ENCODE data around the gene EPM2AIP1. TPM values are rescaled to one million over a fixed set of nuclear protein-coding genes. Genes with fewer than 3 reads are reported as not detected.
"Not testable (repeated sequence)": the region's sequence is repeated elsewhere in the genome, so short reads cannot be mapped to it uniquely, and the experiment has no call there.

The EPM2AIP1 gene
- polyA plus RNA-seq (2011; rRNA removed), result 9.9 and 15.7 TPM in 2 replicates
- 2.3 and 2.8 TPM in 2 replicates for polyA plus RNA-seq (2012; cell fraction: cytosol; rRNA removed)
- 3.5 and 4.1 TPM in 2 replicates for polyA plus RNA-seq (2012; cell fraction: nucleus; rRNA removed)
- polyA plus RNA-seq (2017; fragmentation: RNase III; extraction: RNeasy Plus Mini Kit Qiagen cat#74134 plus additional on column Dnase treatment), result 10.3 to 11.1 TPM (median 10.3 TPM) in 3 replicates
- polyA minus RNA-seq (2011; rRNA and poly(A)+ RNA removed), result 9.1 and 10.2 TPM in 2 replicates

DNA sequence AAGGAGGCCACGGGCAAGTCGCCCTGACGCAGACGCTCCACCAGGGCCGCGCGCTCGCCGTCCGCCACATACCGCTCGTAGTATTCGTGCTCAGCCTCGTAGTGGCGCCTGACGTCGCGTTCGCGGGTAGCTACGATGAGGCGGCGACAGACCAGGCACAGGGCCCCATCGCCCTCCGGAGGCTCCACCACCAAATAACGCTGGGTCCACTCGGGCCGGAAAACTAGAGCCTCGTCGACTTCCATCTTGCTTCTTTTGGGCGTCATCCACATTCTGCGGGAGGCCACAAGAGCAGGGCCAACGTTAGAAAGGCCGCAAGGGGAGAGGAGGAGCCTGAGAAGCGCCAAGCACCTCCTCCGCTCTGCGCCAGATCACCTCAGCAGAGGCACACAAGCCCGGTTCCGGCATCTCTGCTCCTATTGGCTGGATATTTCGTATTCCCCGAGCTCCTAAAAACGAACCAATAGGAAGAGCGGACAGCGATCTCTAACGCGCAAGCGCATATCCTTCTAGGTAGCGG is at the start of gene EPM2AIP1:
Gene EPM2AIP1 (minus strand): TSS at position 326 of the 520 bp plus-strand sequence. CDS start 54 bp downstream, at position 272.
- POLR2A ChIA-PET, result interaction anchor here (0.6 to 1.5 kb wide), 15 partner anchors 10 to 191 kb away, joined by 3 to 11 read pairs (median 4); no protein-coding TSS in a partner anchor
- Histone ChIP-seq H3K4me1 (peaks cover 33% of the 10 kb centered on the region), H3K4me2 (peak within 1 kb of the TSS; percentile 96), H3K9me3 (no peaks in the 10 kb centered on the region), H3K4me3 (peak within 1 kb of the TSS; percentile 61), H3K27ac (peak within 1 kb of the TSS; percentile 90 to 92)
- CTCF ChIA-PET, result interaction anchor here (0.6 to 2.1 kb wide), 10 partner anchors 11 to 227 kb away, joined by 3 to 6 read pairs (median 4); no protein-coding TSS in a partner anchor
- ATAC-seq (peak; percentile 96 to 98), DNase-seq (ENCODE audit: low read depth in 1 of 2, low spot score in 1 of 2) (peak in 1 of 2 experiments; percentile 100), FAIRE-seq (no peak)
- 0 out of 3 replicates have a peak, but pooled peaks have one; percentile 17 for TF ChIP-seq SMC3 (IDR thresholded peaks at IDR 0.05)
- 0 out of 5 replicates have a peak, but pooled peaks of 1 of the 2 experiments have one; percentile 33 for TF ChIP-seq RAD21 (conservative IDR thresholded peaks at IDR 0.05 in 1 of 2, IDR thresholded peaks at IDR 0.05 in 1 of 2)
- TF ChIP-seq, protein P1, sequence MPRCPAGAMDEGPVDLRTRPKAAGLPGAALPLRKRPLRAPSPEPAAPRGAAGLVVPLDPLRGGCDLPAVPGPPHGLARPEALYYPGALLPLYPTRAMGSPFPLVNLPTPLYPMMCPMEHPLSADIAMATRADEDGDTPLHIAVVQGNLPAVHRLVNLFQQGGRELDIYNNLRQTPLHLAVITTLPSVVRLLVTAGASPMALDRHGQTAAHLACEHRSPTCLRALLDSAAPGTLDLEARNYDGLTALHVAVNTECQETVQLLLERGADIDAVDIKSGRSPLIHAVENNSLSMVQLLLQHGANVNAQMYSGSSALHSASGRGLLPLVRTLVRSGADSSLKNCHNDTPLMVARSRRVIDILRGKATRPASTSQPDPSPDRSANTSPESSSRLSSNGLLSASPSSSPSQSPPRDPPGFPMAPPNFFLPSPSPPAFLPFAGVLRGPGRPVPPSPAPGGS (IDR thresholded peaks at IDR 0.05), result peak; percentile 88; the same call in 2 of the 3 replicates
- 0 out of 2 replicates have a peak, but pooled peaks have one; percentile 68 for TF ChIP-seq TP53 (CRISPR knock-in tag; IDR thresholded peaks at IDR 0.05)
- TF ChIP-seq NR3C1 (IDR thresholded peaks at IDR 0.05), result no peak
- TF ChIP-seq KDM5A (IDR thresholded peaks at IDR 0.05), result peak; percentile 74; the same call in 1 of the 2 replicates
- TF ChIP-seq, protein P2, sequence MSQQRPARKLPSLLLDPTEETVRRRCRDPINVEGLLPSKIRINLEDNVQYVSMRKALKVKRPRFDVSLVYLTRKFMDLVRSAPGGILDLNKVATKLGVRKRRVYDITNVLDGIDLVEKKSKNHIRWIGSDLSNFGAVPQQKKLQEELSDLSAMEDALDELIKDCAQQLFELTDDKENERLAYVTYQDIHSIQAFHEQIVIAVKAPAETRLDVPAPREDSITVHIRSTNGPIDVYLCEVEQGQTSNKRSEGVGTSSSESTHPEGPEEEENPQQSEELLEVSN (IDR thresholded peaks at IDR 0.05; ENCODE audit: borderline replicate concordance, low read depth), result peak; percentile 79; the same call in 1 of the 2 replicates
- peak; percentile 40; the same call in 1 of the 2 replicates for TF ChIP-seq EHF (CRISPR knock-in tag; IDR thresholded peaks at IDR 0.05)
- 0 out of 2 replicates have a peak, but pooled peaks have one; percentile 59 for TF ChIP-seq HOXB5 (CRISPR knock-in tag; IDR thresholded peaks at IDR 0.05)
- TF ChIP-seq, protein P3, sequence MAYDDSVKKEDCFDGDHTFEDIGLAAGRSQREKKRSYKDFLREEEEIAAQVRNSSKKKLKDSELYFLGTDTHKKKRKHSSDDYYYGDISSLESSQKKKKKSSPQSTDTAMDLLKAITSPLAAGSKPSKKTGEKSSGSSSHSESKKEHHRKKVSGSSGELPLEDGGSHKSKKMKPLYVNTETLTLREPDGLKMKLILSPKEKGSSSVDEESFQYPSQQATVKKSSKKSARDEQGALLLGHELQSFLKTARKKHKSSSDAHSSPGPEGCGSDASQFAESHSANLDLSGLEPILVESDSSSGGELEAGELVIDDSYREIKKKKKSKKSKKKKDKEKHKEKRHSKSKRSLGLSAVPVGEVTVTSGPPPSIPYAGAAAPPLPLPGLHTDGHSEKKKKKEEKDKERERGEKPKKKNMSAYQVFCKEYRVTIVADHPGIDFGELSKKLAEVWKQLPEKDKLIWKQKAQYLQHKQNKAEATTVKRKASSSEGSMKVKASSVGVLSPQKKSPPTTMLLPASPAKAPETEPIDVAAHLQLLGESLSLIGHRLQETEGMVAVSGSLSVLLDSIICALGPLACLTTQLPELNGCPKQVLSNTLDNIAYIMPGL (CRISPR knock-in tag; IDR thresholded peaks at IDR 0.05; ENCODE audit: borderline replicate concordance), result peak; percentile 26; the same call in 1 of the 2 replicates
- TF ChIP-seq EHMT2 (IDR thresholded peaks at IDR 0.05; ENCODE audit: low read depth), result no peak
- TF ChIP-seq FOXS1 (CRISPR knock-in tag; IDR thresholded peaks at IDR 0.05), result peak; percentile 42; the same call in 1 of the 2 replicates
- no peak for TF ChIP-seq ZNF302 (CRISPR knock-in tag; IDR thresholded peaks at IDR 0.05)
- TF ChIP-seq JUN (IDR thresholded peaks at IDR 0.05), result peak; percentile 64 to 73; a peak in 3 of 5 replicates
- TF ChIP-seq PHF8 (IDR thresholded peaks at IDR 0.05; ENCODE audit: borderline replicate concordance, low read depth), result peak; percentile 96
- TF ChIP-seq, protein P4, sequence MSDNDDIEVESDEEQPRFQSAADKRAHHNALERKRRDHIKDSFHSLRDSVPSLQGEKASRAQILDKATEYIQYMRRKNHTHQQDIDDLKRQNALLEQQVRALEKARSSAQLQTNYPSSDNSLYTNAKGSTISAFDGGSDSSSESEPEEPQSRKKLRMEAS (IDR thresholded peaks at IDR 0.05), result peak; percentile 67
- peak; percentile 85 for TF ChIP-seq POLR2A (IDR thresholded peaks at IDR 0.05; ENCODE audit: low read length)
- TF ChIP-seq HOXB13 (CRISPR knock-in tag; IDR thresholded peaks at IDR 0.05; ENCODE audit: low read depth), result peak; percentile 64; the same call in 1 of the 2 replicates
- TF ChIP-seq, protein P5, sequence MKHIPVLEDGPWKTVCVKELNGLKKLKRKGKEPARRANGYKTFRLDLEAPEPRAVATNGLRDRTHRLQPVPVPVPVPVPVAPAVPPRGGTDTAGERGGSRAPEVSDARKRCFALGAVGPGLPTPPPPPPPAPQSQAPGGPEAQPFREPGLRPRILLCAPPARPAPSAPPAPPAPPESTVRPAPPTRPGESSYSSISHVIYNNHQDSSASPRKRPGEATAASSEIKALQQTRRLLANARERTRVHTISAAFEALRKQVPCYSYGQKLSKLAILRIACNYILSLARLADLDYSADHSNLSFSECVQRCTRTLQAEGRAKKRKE (CRISPR knock-in tag; IDR thresholded peaks at IDR 0.05; ENCODE audit: low read depth), result 0 out of 2 replicates have a peak, but pooled peaks have one; percentile 46
- TF ChIP-seq, protein P6, sequence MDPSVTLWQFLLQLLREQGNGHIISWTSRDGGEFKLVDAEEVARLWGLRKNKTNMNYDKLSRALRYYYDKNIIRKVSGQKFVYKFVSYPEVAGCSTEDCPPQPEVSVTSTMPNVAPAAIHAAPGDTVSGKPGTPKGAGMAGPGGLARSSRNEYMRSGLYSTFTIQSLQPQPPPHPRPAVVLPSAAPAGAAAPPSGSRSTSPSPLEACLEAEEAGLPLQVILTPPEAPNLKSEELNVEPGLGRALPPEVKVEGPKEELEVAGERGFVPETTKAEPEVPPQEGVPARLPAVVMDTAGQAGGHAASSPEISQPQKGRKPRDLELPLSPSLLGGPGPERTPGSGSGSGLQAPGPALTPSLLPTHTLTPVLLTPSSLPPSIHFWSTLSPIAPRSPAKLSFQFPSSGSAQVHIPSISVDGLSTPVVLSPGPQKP (IDR thresholded peaks at IDR 0.05; ENCODE audit: low read depth, low read length), result no peak
- no peak for TF ChIP-seq SREBF2 (IDR thresholded peaks at IDR 0.05)
- under 1% methylated on average over 43 of the region's 48 CpGs for WGBS (ENCODE audit: missing lambda C conversion rate)

DNA sequence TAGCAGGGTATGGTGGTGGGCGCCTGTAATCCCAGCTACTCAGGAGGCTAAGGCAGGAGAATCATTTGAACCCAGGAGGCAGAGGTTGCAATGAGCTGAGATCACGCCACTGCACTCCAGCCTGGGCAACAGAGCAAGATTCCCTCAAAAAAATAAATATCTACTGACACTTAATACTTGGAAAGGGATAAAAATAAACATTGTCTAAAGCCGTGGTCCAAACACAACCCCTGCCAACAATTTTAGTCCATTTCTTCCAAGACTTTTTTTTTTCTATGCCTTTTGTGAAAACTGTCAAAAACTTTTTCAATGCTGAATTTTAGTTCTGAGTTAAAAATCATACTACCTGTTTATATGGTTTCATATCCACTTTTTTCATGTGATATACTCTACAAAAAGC is 49.8 kb upstream of the EPM2AIP1 start:
- H3K9me3 ChIP-seq; POLR2A ChIA-PET; ATAC-seq; H3K27ac ChIP-seq; H3K4me1 ChIP-seq; H3K4me3 ChIP-seq; H3K4me2 ChIP-seq; FAIRE-seq; CTCF ChIA-PET; DNase-seq (ENCODE audit: low read depth in 1 of 2, low spot score in 1 of 2): not testable (repeated sequence)
- whole genome bisulfite sequencing (ENCODE audit: missing lambda C conversion rate), result 88% methylated on average over 3 of the region's 3 CpGs
